Suprapubic skin (tissue), 4 donors: ENCODE data around the gene NIM1K. TPM values are rescaled to one million over a fixed set of nuclear protein-coding genes. Genes with fewer than 3 reads are reported as not detected.
A peak's percentile ranks its signal among the peaks of the same experiment; 100 is the strongest.
"Not testable (repeated sequence)": the region's sequence is repeated elsewhere in the genome, so short reads cannot be mapped to it uniquely, and the experiment has no call there.

ENCODE experiments used
- DNase-seq, 2 donors: peaks; one replicate each; pipeline ENCODE4 v3.0.0-alpha.2; 2019; ENCODE audit warnings: low spot score in 2 of 2
- H3K27ac ChIP-seq: fragments of 200-600 bp; sonication (generic); one replicate; pipeline ENCODE4 v1.5.1; 2019
- H3K27me3 ChIP-seq: fragments of 200-600 bp; sonication (generic); one replicate; pipeline ENCODE4 v1.5.1; 2019
- H3K36me3 ChIP-seq: fragments of 200-600 bp; sonication (generic); one replicate; pipeline ENCODE4 v1.5.1; 2019
- H3K4me1 ChIP-seq: fragments of 200-600 bp; sonication (generic); one replicate; pipeline ENCODE4 v1.5.1; 2019
- H3K4me3 ChIP-seq: fragments of 200-600 bp; sonication (generic); one replicate; pipeline ENCODE4 v1.5.1; 2019; ENCODE audit warnings: mild to moderate bottlenecking
- H3K9me3 ChIP-seq: fragments of 200-600 bp; sonication (generic); one replicate; pipeline ENCODE4 v1.5.1; 2019
- CTCF ChIP-seq, 2 donors: fragments of 200-600 bp in 1 of 2; fragments of 450-650 bp in 1 of 2; sonication (generic) in 1 of 2; IDR thresholded peaks; one replicate each; pipeline ENCODE4 v1.5.1; 2016 to 2019; ENCODE audit warnings: antibody characterized with exemption in 2 of 2, mild to moderate bottlenecking in 1 of 2, moderate library complexity in 1 of 2
- EP300 ChIP-seq: sonication (generic); formaldehyde crosslinking; IDR thresholded peaks from one replicate; pipeline ENCODE4 v1.6.1; 2017; ENCODE audit warnings: antibody characterized with exemption
- POLR2A ChIP-seq, 2 donors: fragments of 450-650 bp; IDR thresholded peaks; one replicate each; pipeline ENCODE4 v1.6.1; 2017; ENCODE audit warnings: antibody characterized with exemption in 2 of 2, mild to moderate bottlenecking in 2 of 2, moderate library complexity in 2 of 2
- POLR2AphosphoS5 ChIP-seq, 3 donors: sonication (generic); formaldehyde crosslinking; IDR thresholded peaks; one replicate each; pipeline ENCODE4 v1.6.1; 2017; ENCODE audit warnings: antibody characterized with exemption in 3 of 3
- WGBS: methylation state at CpG from one replicate; pipeline ENCODE4 v1.1.5; 2018; 5-methylcytosine and 5-hydroxymethylcytosine counted together
- total RNA-seq, 4 donors: library from RNA; depleted of rRNA; stranded (reverse); fragments of >200 nt; gene quantifications; one replicate each; pipeline ENCODE4 v1.1.0, GENCODE V29; 2016

Gene NIM1K
- total RNA-seq, 4 donors from 2014 or later: 0.45 to 3.0 (median 1.2) TPM

- Histone ChIP-seq H3K9me3 (no peaks in the 10 kb centered on the region), H3K27ac (no peak overlapping the region), H3K4me1 (peaks cover 27% of the 10 kb centered on the region), H3K27me3 (no peaks in the 10 kb centered on the region), H3K4me3 (no peak overlapping the region), H3K36me3 (peaks cover 24% of the 10 kb centered on the region)
- DNase-seq: no peak
- WGBS: 58% methylated on average over 3 of the region's 3 CpGs
- TF ChIP-seq CTCF (IDR thresholded peaks at IDR 0.05) (no peak), EP300 (no peak), POLR2AphosphoS5 (IDR thresholded peaks at IDR 0.05) (no peak), POLR2A (IDR thresholded peaks at IDR 0.05) (no peak)
Measured at GRCh38 chr5:43301653-43302091, 109.6 kb downstream of the NIM1K start.

GRCh38 chr5:43302481-43302880, 110.5 kb downstream of the NIM1K start:
- Histone ChIP-seq H3K4me1 (peaks cover 27% of the 10 kb centered on the region), H3K4me3 (no peak overlapping the region), H3K27ac (no peak overlapping the region), H3K9me3 (no peaks in the 10 kb centered on the region), H3K36me3 (peaks cover 16% of the 10 kb centered on the region), H3K27me3 (no peaks in the 10 kb centered on the region)
- no peak for DNase-seq
- no peak for TF ChIP-seq POLR2AphosphoS5 (IDR thresholded peaks at IDR 0.05)
- TF ChIP-seq CTCF (IDR thresholded peaks at IDR 0.05): no peak
- no peak for TF ChIP-seq POLR2A (IDR thresholded peaks at IDR 0.05)
- no peak for TF ChIP-seq EP300
- WGBS: 80% methylated on average over 3 of the region's 3 CpGs

- no peak for DNase-seq
- no peak overlapping the region for H3K4me3 ChIP-seq
- peaks cover 27% of the 10 kb centered on the region for H3K4me1 ChIP-seq
- WGBS: 80% methylated on average over 4 of the region's 4 CpGs
- H3K9me3 ChIP-seq: no peaks in the 10 kb centered on the region
- H3K27me3 ChIP-seq: no peaks in the 10 kb centered on the region
- TF ChIP-seq POLR2AphosphoS5 (IDR thresholded peaks at IDR 0.05): no peak
- H3K36me3 ChIP-seq: peaks cover 9% of the 10 kb centered on the region
- no peak overlapping the region for H3K27ac ChIP-seq
Measured at GRCh38 chr5:43303242-43303641, 111.2 kb downstream of the NIM1K start.

- DNase-seq: no peak
- no peaks in the 10 kb centered on the region for H3K9me3 ChIP-seq
- peaks cover 4% of the 10 kb centered on the region for H3K36me3 ChIP-seq
- no peak for TF ChIP-seq EP300
- TF ChIP-seq CTCF (IDR thresholded peaks at IDR 0.05): no peak
- TF ChIP-seq POLR2AphosphoS5 (IDR thresholded peaks at IDR 0.05): no peak
- TF ChIP-seq POLR2A (IDR thresholded peaks at IDR 0.05): no peak
- H3K27me3 ChIP-seq: no peaks in the 10 kb centered on the region
- peaks cover 35% of the 10 kb centered on the region for H3K4me1 ChIP-seq
- H3K4me3 ChIP-seq: no peak overlapping the region
- no peak overlapping the region for H3K27ac ChIP-seq
- WGBS: 46% methylated on average over 1 of the region's 1 CpG
Measured at GRCh38 chr5:43304525-43304924, 112.5 kb downstream of the NIM1K start.

- no peak for TF ChIP-seq POLR2A (IDR thresholded peaks at IDR 0.05)
- TF ChIP-seq CTCF (IDR thresholded peaks at IDR 0.05): peak; percentile 33 to 50
- TF ChIP-seq EP300: no peak
- TF ChIP-seq POLR2AphosphoS5 (IDR thresholded peaks at IDR 0.05): no peak
- Histone ChIP-seq H3K4me1 (peaks cover 48% of the 10 kb centered on the region), H3K4me3 (no peak overlapping the region), H3K36me3 (no peaks in the 10 kb centered on the region), H3K9me3 (no peaks in the 10 kb centered on the region), H3K27me3 (no peaks in the 10 kb centered on the region), H3K27ac (no peak overlapping the region)
- no peak for DNase-seq
- 75% methylated on average over 1 of the region's 1 CpG for WGBS
Measured at GRCh38 chr5:43305948-43306565, 114.0 kb downstream of the NIM1K start.

GRCh38 chr5:43306954-43307353, 114.9 kb downstream of the NIM1K start:
- H3K36me3 ChIP-seq, H3K4me3 ChIP-seq, DNase-seq, H3K9me3 ChIP-seq, H3K27me3 ChIP-seq, H3K27ac ChIP-seq: not testable (repeated sequence)
- H3K4me1 ChIP-seq: peaks cover 47% of the 10 kb centered on the region
- WGBS: 81% methylated on average over 5 of the region's 5 CpGs
